WTC11 (cell line): ENCODE measurements around the gene SYNC. TPM values are rescaled to one million over a fixed set of nuclear protein-coding genes. Genes with fewer than 3 reads are reported as not detected.

Source experiments
- ATAC-seq: fragments of 200-7000 bp; cut with Tn5 transposase; 2 replicates; pipeline ENCODE4 v1.10.0; 2021; ENCODE audit warnings: mild to moderate bottlenecking, moderate library complexity
- CTCF ChIA-PET: fragments of 300-600 bp; sonication (Branson Sonifier 250); formaldehyde crosslinking; loops from one replicate; lab custom pipeline; 2021; ENCODE audit warnings: antibody characterized with exemption; lab: Charles Lee
- POLR2A ChIA-PET: fragments of 350-600 bp; sonication (Branson Sonifier 250); formaldehyde crosslinking; loops from one replicate; lab custom pipeline; 2021; ENCODE audit warnings: antibody characterized with exemption; lab: Charles Lee
- DNase-seq: peaks from one replicate; pipeline ENCODE4 v3.0.0; 2021; ENCODE audit warnings: low spot score
- H3K27ac Mint-ChIP-seq: 2 replicates; pipeline ENCODE4 v1.8.0; 2021; ENCODE audit warnings: mixed read lengths
- H3K27me3 Mint-ChIP-seq: 2 replicates; pipeline ENCODE4 v1.8.0; 2021; ENCODE audit warnings: low read depth, mild to moderate bottlenecking, moderate library complexity, mixed read lengths
- H3K36me3 Mint-ChIP-seq: 2 replicates; pipeline ENCODE4 v1.8.0; 2021; ENCODE audit warnings: mixed read lengths
- H3K4me1 Mint-ChIP-seq: 2 replicates; pipeline ENCODE4 v1.8.0; 2022; ENCODE audit warnings: mixed read lengths
- H3K4me3 Mint-ChIP-seq: 2 replicates; pipeline ENCODE4 v1.8.0; 2021; ENCODE audit warnings: mild to moderate bottlenecking, moderate library complexity, mixed read lengths
- H3K9me3 Mint-ChIP-seq: 2 replicates; pipeline ENCODE4 v1.8.0; 2021; ENCODE audit warnings: mixed read lengths
- HMGA2 ChIP-seq: fragments of 250-450 bp; sonication (Bioruptor Pico); IDR thresholded peaks from 2 replicates; pipeline ENCODE4 v1.4.0; 2021; ENCODE audit warnings: mild to moderate bottlenecking, moderate library complexity
- JAZF1 ChIP-seq: fragments of 250-450 bp; sonication (Bioruptor Pico); IDR thresholded peaks from 2 replicates; pipeline ENCODE4 v1.9.0; 2021; ENCODE audit warnings: moderate library complexity, mild to moderate bottlenecking, inconsistent platforms
- NFYB ChIP-seq: sonication (generic); formaldehyde crosslinking; conservative IDR thresholded peaks from 2 replicates; pipeline ENCODE4 v1.8.0; 2022; ENCODE audit warnings: low read depth, missing genetic modification reagents
- RORB ChIP-seq: fragments of 250-450 bp; sonication (Bioruptor Pico); IDR thresholded peaks from 2 replicates; pipeline ENCODE4 v1.9.0; 2021; ENCODE audit warnings: mild to moderate bottlenecking
- TCF7 ChIP-seq: sonication (generic); formaldehyde crosslinking; IDR thresholded peaks from 2 replicates; pipeline ENCODE4 v1.8.0; 2022; ENCODE audit warnings: mild to moderate bottlenecking, low read depth, missing genetic modification reagents, moderate library complexity
- ZMAT4 ChIP-seq: fragments of 250-450 bp; sonication (Bioruptor Pico); IDR thresholded peaks from 2 replicates; pipeline ENCODE4 v1.9.0; 2021; ENCODE audit warnings: mild to moderate bottlenecking
- ZNF138 ChIP-seq: sonication (generic); formaldehyde crosslinking; conservative IDR thresholded peaks from 2 replicates; pipeline ENCODE4 v1.8.1; 2022; ENCODE audit warnings: mild to moderate bottlenecking, moderate library complexity, missing genetic modification reagents
- ZNF416 ChIP-seq: fragments of 250-450 bp; sonication (Bioruptor Pico); IDR thresholded peaks from 2 replicates; pipeline ENCODE4 v1.9.0; 2021; ENCODE audit warnings: mild to moderate bottlenecking, inconsistent platforms
- ZNF425 ChIP-seq: fragments of 250-450 bp; sonication (Bioruptor Pico); conservative IDR thresholded peaks from 2 replicates; pipeline ENCODE4 v1.9.0; 2021; ENCODE audit warnings: mild to moderate bottlenecking
- total RNA-seq: library from RNA; stranded (reverse); gene quantifications from 3 replicates; pipeline ENCODE4 v1.2.3, GENCODE V29; 2021
- TF ChIP-seq, protein P1 (sequence below): sonication (generic); formaldehyde crosslinking; conservative IDR thresholded peaks from 2 replicates; pipeline ENCODE4 v1.8.1; 2023; ENCODE audit warnings: mild to moderate bottlenecking, low read depth, missing genetic modification reagents, moderate library complexity
- TF ChIP-seq, protein P2 (sequence below): sonication (generic); formaldehyde crosslinking; IDR thresholded peaks from 2 replicates; pipeline ENCODE4 v1.8.1; 2022; ENCODE audit warnings: low read depth, mild to moderate bottlenecking, moderate library complexity, missing genetic modification reagents, borderline replicate concordance
- TF ChIP-seq, protein P3 (sequence below): sonication (generic); formaldehyde crosslinking; IDR thresholded peaks from 2 replicates; pipeline ENCODE4 v1.8.0; 2023; ENCODE audit warnings: missing genetic modification reagents
- TF ChIP-seq, protein P4 (sequence below): fragments of 250-450 bp; sonication (Bioruptor Pico); IDR thresholded peaks from 2 replicates; pipeline ENCODE4 v2.1.2; 2022; ENCODE audit warnings: mild to moderate bottlenecking, moderate library complexity
- TF ChIP-seq, protein P5 (sequence below): sonication (generic); formaldehyde crosslinking; IDR thresholded peaks from 2 replicates; pipeline ENCODE4 v1.8.1; 2022; ENCODE audit warnings: mild to moderate bottlenecking, moderate library complexity, missing genetic modification reagents
- TF ChIP-seq, protein P6 (sequence below): sonication (generic); formaldehyde crosslinking; IDR thresholded peaks from 2 replicates; pipeline ENCODE4 v1.8.0; 2022; ENCODE audit warnings: mild to moderate bottlenecking, missing genetic modification reagents

Gene SYNC
- total RNA-seq, 1 experiment from 2014 or later, result 0.09 TPM

GRCh38 chr1:32746130-32746529, 43.6 kb upstream of the SYNC start:
- POLR2A ChIA-PET, result no interaction called here
- TF ChIP-seq ZNF416 (no peak), NFYB (CRISPR knock-in tag) (no peak), TCF7 (CRISPR knock-in tag) (no peak), JAZF1 (CRISPR knock-in tag) (no peak), ZMAT4 (CRISPR knock-in tag) (no peak), ZNF425 (no peak), RORB (CRISPR knock-in tag) (no peak), HMGA2 (CRISPR knock-in tag) (no peak), ZNF138 (CRISPR knock-in tag) (no peak)
- TF ChIP-seq, protein P1, sequence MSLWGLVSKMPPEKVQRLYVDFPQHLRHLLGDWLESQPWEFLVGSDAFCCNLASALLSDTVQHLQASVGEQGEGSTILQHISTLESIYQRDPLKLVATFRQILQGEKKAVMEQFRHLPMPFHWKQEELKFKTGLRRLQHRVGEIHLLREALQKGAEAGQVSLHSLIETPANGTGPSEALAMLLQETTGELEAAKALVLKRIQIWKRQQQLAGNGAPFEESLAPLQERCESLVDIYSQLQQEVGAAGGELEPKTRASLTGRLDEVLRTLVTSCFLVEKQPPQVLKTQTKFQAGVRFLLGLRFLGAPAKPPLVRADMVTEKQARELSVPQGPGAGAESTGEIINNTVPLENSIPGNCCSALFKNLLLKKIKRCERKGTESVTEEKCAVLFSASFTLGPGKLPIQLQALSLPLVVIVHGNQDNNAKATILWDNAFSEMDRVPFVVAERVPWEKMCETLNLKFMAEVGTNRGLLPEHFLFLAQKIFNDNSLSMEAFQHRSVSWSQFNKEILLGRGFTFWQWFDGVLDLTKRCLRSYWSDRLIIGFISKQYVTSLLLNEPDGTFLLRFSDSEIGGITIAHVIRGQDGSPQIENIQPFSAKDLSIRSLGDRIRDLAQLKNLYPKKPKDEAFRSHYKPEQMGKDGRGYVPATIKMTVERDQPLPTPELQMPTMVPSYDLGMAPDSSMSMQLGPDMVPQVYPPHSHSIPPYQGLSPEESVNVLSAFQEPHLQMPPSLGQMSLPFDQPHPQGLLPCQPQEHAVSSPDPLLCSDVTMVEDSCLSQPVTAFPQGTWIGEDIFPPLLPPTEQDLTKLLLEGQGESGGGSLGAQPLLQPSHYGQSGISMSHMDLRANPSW (CRISPR knock-in tag), result no peak
- TF ChIP-seq, protein P2, sequence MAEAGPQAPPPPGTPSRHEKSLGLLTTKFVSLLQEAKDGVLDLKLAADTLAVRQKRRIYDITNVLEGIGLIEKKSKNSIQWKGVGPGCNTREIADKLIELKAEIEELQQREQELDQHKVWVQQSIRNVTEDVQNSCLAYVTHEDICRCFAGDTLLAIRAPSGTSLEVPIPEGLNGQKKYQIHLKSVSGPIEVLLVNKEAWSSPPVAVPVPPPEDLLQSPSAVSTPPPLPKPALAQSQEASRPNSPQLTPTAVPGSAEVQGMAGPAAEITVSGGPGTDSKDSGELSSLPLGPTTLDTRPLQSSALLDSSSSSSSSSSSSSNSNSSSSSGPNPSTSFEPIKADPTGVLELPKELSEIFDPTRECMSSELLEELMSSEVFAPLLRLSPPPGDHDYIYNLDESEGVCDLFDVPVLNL, result no peak
- TF ChIP-seq, protein P3, sequence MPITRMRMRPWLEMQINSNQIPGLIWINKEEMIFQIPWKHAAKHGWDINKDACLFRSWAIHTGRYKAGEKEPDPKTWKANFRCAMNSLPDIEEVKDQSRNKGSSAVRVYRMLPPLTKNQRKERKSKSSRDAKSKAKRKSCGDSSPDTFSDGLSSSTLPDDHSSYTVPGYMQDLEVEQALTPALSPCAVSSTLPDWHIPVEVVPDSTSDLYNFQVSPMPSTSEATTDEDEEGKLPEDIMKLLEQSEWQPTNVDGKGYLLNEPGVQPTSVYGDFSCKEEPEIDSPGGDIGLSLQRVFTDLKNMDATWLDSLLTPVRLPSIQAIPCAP (CRISPR knock-in tag), result no peak
- TF ChIP-seq, protein P4, sequence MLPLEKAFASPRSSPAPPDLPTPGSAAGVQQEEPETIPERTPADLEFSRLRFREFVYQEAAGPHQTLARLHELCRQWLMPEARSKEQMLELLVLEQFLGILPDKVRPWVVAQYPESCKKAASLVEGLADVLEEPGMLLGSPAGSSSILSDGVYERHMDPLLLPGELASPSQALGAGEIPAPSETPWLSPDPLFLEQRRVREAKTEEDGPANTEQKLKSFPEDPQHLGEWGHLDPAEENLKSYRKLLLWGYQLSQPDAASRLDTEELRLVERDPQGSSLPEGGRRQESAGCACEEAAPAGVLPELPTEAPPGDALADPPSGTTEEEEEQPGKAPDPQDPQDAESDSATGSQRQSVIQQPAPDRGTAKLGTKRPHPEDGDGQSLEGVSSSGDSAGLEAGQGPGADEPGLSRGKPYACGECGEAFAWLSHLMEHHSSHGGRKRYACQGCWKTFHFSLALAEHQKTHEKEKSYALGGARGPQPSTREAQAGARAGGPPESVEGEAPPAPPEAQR (CRISPR knock-in tag), result no peak
- TF ChIP-seq, protein P5, sequence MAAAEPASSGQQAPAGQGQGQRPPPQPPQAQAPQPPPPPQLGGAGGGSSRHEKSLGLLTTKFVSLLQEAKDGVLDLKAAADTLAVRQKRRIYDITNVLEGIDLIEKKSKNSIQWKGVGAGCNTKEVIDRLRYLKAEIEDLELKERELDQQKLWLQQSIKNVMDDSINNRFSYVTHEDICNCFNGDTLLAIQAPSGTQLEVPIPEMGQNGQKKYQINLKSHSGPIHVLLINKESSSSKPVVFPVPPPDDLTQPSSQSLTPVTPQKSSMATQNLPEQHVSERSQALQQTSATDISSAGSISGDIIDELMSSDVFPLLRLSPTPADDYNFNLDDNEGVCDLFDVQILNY (CRISPR knock-in tag), result no peak
- TF ChIP-seq, protein P6, sequence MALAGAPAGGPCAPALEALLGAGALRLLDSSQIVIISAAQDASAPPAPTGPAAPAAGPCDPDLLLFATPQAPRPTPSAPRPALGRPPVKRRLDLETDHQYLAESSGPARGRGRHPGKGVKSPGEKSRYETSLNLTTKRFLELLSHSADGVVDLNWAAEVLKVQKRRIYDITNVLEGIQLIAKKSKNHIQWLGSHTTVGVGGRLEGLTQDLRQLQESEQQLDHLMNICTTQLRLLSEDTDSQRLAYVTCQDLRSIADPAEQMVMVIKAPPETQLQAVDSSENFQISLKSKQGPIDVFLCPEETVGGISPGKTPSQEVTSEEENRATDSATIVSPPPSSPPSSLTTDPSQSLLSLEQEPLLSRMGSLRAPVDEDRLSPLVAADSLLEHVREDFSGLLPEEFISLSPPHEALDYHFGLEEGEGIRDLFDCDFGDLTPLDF, result no peak
- Mint-ChIP-seq H3K4me1 (peaks cover 30% of the 10 kb centered on the region), H3K27ac (peak overlapping the region; percentile 36; the same call in 1 of the 2 replicates), H3K4me3 (no peak overlapping the region), H3K9me3 (no peaks in the 10 kb centered on the region), H3K36me3 (0 out of 2 replicates have a peak, but pooled peaks cover 3% of the 10 kb centered on the region), H3K27me3 (0 out of 2 replicates have a peak, but pooled peaks cover under 1% of the 10 kb centered on the region)
- DNase-seq, result no peak
- CTCF ChIA-PET, result interaction anchor here (0.6 to 2.2 kb wide), 4 partner anchors 25 to 117 kb away, joined by 3 to 16 read pairs (median 4); no protein-coding TSS in a partner anchor
- ATAC-seq, result no peak
